PC-3 (cell line): Measurements from ENCODE around the gene KCNQ1.

ENCODE experiments used
- CTCF ChIP-seq: fragments of 300-600 bp; sonication (generic); conservative IDR thresholded peaks from 2 replicates; pipeline ENCODE4 v1.5.1; 2017; ENCODE audit warnings: antibody characterized with exemption, low read depth, mild to moderate bottlenecking, low read length
- EZH2 ChIP-seq: fragments of 300-600 bp; sonication (generic); IDR thresholded peaks from one replicate; pipeline ENCODE4 v1.6.1; 2017; ENCODE audit warnings: antibody characterized with exemption, mild to moderate bottlenecking, low read length; ENCODE audit not compliant: unreplicated experiment

- no peak for TF ChIP-seq CTCF
- no peak for TF ChIP-seq EZH2
These were observed 332.6 kb downstream of the KCNQ1 start for GRCh38 chr11:2777386-2777785.
